ENCODE results near the gene CBX6. TPM values are rescaled to one million over a fixed set of nuclear protein-coding genes. Genes with fewer than 3 reads are reported as not detected.
A peak's percentile ranks its signal among the peaks of the same experiment; 100 is the strongest.

The CBX6 gene
- total and polyA plus RNA-seq, 12 donors, result 21.0 to 151 (median 77.8) TPM

DNA sequence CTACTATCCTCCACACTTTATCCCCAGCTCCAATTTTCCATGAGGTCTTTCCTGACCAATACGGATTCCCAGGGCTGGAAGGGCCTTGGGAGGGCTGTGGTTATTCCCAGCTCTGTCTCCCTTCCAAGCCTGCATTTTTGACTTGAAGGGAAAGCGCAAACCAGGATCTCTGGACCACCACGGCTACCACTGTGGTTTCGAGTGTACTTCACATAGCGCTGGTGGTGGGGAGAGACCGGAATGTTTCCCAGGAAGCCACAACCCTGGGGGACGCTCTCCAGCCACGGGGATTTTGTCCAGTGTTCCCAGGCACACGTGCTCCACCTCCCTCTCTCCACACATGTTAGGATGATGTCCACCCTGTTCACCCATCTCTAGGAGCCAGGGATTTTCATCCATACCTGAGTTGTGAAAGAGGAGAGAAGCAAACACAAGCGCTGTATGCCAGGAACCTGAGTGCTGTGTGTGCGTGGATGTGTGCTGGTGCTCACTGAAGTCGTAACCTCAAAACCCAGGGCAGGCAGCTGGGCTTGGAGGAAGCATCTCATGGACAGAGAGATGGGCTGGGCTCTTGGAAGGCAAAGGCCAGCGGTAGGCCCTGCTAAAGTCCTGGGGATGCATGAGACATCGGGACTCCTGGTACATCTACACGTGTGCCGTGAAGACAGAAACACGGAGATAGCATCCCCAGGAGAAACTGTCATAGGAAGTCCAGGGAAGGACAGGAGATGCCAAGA is 26.8 kb downstream of the CBX6 start:
- H3K4me1 ChIP-seq (replicated peaks in 1 of 2), result peaks cover 3 to 11% of the 10 kb centered on the region in 2 donors
- no peaks in the 10 kb centered on the region for H3K27me3 ChIP-seq
- 71 to 79% (median 77%) methylated on average over 15 to 17 of the region's 17 CpGs for WGBS, 4 donors
- H3K27ac ChIP-seq, result no peak overlapping the region
- intact Hi-C loops (cut with DNase I), result loop anchor here in 1 of 2 donors (10.0 kb wide), 1 partner anchor 70 kb away; no protein-coding TSS in a partner anchor
- no peak overlapping the region for H3K4me3 ChIP-seq
- no peak for TF ChIP-seq POLR2A (IDR thresholded peaks at IDR 0.05)
- TF ChIP-seq, protein P1, sequence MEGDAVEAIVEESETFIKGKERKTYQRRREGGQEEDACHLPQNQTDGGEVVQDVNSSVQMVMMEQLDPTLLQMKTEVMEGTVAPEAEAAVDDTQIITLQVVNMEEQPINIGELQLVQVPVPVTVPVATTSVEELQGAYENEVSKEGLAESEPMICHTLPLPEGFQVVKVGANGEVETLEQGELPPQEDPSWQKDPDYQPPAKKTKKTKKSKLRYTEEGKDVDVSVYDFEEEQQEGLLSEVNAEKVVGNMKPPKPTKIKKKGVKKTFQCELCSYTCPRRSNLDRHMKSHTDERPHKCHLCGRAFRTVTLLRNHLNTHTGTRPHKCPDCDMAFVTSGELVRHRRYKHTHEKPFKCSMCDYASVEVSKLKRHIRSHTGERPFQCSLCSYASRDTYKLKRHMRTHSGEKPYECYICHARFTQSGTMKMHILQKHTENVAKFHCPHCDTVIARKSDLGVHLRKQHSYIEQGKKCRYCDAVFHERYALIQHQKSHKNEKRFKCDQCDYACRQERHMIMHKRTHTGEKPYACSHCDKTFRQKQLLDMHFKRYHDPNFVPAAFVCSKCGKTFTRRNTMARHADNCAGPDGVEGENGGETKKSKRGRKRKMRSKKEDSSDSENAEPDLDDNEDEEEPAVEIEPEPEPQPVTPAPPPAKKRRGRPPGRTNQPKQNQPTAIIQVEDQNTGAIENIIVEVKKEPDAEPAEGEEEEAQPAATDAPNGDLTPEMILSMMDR (IDR thresholded peaks at IDR 0.05), result no peak
- no peak for DNase-seq
- H3K36me3 ChIP-seq (replicated peaks in 1 of 2), result no peaks in the 10 kb centered on the region
- no peaks in the 10 kb centered on the region for H3K9me3 ChIP-seq (replicated peaks in 1 of 3)

GRCh38 chr22:38844315-38845003 is 27.6 kb downstream of the CBX6 start:
- no peaks in the 10 kb centered on the region for H3K9me3 ChIP-seq (replicated peaks in 1 of 3)
- H3K27ac ChIP-seq, result peak overlapping the region in 2 of 5 donors; percentile 41 to 88
- peak overlapping the region in 1 of 4 donors; percentile 62 for H3K4me3 ChIP-seq
- no peaks in the 10 kb centered on the region for H3K27me3 ChIP-seq
- peaks cover 3 to 11% of the 10 kb centered on the region in 2 donors for H3K4me1 ChIP-seq (replicated peaks in 1 of 2)
- 22 to 56% (median 38%) methylated on average over 8 to 22 of the region's 22 CpGs for WGBS, 4 donors
- no peaks in the 10 kb centered on the region for H3K36me3 ChIP-seq (replicated peaks in 1 of 2)
- intact Hi-C loops (cut with DNase I), result loop anchor here (5.0 to 10.0 kb wide), 2 partner anchors 70 to 77 kb away; no protein-coding TSS in a partner anchor
- TF ChIP-seq, protein P1 (IDR thresholded peaks at IDR 0.05), result no peak
- no peak for TF ChIP-seq POLR2A (IDR thresholded peaks at IDR 0.05)
- DNase-seq, result peak in 5 of 7 donors; percentile 30 to 58 (median 41)

GRCh38 chr22:38843657-38844314 is 28.2 kb downstream of the CBX6 start, which contains the start of gene NPTXR:
NPTXR (minus strand) TSS chr22:38844028.
- no peaks in the 10 kb centered on the region for H3K9me3 ChIP-seq (replicated peaks in 1 of 3)
- H3K27me3 ChIP-seq, result no peaks in the 10 kb centered on the region
- peak within 1 kb of the TSS in 1 of 4 donors; percentile 62 for H3K4me3 ChIP-seq
- peak within 1 kb of the TSS in 2 of 5 donors; percentile 52 to 88 for H3K27ac ChIP-seq
- peak; percentile 68 to 77 for TF ChIP-seq POLR2A (IDR thresholded peaks at IDR 0.05)
- TF ChIP-seq, protein P1 (IDR thresholded peaks at IDR 0.05), result no peak
- no peaks in the 10 kb centered on the region for H3K36me3 ChIP-seq (replicated peaks in 1 of 2)
- H3K4me1 ChIP-seq (replicated peaks in 1 of 2), result peaks cover 3 to 11% of the 10 kb centered on the region in 2 donors
- WGBS, 4 donors, result 0 to 1% methylated on average over 83 to 105 of the region's 105 CpGs; no CpG with 5 or more reads in 2 of the 4 donors
- intact Hi-C loops (cut with DNase I), result loop anchor here (5.0 to 10.0 kb wide), 2 partner anchors 69 to 76 kb away; no protein-coding TSS in a partner anchor
- peak; percentile 51 to 75 (median 64) for DNase-seq

Data from adrenal gland (tissue), 12 donors.